GM18867 (cell line): ENCODE measurements around the gene ZBTB49.

Source experiments
- ATAC-seq: cut with Tn5 transposase; IDR thresholded peaks from one replicate; pipeline ENCODE4 v1.9.1; 2021; ENCODE audit warnings: mild to moderate bottlenecking, moderate library complexity; ENCODE audit not compliant: unreplicated experiment

ZBTB49 gene

GRCh38 chr4:4355302-4355701, 65.3 kb downstream of the ZBTB49 start:
- ATAC-seq = no peak

DNA sequence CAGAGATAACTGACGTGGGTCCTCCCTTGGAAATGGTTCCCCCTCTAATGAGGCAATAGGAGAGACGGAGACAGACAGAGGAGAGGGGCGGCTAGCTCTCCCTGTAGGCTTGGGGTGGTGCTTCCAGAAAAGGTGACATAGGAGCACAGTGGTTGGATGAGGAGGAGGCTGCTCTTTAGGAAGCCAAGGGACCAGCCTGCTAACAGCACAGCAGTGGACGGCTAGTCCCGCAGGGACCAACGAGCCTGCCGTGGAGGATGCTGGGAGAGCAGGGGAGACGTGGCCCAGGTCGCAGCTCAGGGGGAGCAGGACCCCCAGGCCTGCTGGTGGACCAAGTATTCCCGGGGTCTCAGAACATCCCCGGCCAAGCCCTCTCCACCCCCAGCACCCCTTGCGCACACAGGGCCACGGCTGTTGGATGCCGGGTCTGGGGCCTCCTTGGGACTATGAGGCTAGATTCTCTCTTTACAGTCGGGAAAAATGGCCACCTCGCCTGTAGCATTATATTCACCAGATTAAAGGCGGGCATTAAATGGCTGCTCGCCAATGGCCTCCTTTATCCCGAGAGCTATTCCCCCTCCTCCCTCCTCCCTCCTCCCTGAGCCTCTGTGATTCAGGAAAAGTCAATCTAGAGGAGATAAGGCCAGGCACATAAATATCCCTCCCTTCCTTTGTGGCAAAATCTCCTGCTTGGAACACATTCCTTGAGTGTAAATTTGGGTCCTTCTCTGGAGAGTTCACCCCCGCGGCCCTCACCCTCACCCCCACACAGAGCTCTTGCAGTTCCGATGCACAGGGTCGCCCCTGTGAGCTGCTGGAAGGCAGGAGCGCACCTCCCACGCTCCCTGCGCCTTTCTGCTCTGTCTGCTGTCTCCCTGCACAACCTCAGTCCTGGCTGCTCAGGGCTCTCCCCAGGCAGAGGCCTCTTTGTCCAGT, 66.3 kb downstream of the ZBTB49 start:
- no peak for ATAC-seq

- no peak for ATAC-seq
Observed at GRCh38 chr4:4358093-4358854, 68.2 kb downstream of the ZBTB49 start.

GRCh38 chr4:4361883-4362282, 71.8 kb downstream of the ZBTB49 start:
- peak; percentile 77 for ATAC-seq

GRCh38 chr4:4362991-4363697, 73.1 kb downstream of the ZBTB49 start:
- ATAC-seq = no peak

DNA sequence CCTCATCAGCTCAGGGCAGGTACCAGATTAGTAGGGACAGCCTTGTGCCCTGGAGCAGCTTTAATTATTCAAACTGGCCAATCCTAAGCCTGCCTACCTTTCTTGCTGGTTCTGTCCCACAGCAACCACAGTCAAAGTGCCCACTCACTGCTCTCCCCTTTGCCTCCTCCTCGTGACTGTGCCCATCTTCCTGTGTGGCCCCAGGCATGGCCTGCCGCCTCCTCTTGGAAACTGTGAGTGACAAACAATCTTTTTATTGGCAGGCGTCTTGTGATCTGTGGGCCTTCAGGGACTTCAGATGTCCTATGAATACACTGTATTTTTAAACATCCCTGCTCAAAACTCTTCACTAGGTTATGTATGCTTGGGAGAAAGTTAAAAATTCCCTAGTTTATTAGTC, 74.0 kb downstream of the ZBTB49 start:
- ATAC-seq = no peak

- no peak for ATAC-seq
Observed at GRCh38 chr4:4364486-4365208, 74.6 kb downstream of the ZBTB49 start.

DNA sequence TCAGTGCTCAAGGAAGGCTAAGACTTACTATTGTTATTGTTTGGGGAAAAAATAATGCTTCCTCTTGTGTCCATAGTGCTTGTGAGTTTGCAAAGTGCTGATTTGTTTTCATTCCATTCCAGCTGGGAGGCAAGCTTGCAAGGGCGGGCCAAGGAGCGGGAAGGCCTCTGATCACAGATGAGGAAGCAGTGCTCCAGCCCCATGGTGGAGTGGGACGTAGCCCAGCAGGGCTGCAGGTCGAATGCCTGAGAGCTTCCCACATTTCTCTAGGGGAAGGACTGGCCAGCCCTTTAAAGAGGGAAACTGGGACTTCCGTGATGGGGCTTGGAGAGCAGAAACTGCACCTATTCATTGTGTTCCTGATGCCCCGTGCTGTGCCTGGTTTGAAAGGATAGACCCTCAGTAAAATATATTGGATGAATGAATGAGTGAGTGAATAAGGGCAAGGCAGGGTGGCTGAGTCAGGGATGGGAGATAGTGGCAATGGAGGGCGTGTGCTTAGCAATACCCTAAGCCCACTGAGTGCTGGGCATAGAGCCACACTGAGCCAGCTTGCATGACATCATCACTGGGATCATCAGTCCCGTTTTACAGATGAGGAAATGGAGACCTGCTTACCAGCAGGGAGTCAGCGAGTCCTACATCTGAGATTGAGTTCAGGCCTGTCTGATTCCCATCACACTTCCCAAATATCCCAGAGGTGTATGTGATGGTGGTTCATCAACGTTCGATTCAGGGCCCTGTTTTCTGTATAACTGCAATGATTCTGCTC, 78.9 kb downstream of the ZBTB49 start:
- ATAC-seq = no peak
